ENCODE measurements around the gene TRPV3.

The TRPV3 gene

GRCh38 chr17:3572231-3572630 lies 14.6 kb upstream of the TRPV3 start:
- Histone ChIP-seq H3K79me2 (ENCODE audit: insufficient read depth, low read length) (no peaks in the 10 kb centered on the region), H3K4me2 (ENCODE audit: low read length) (no peak overlapping the region), H3K9me3 (ENCODE audit: low read length) (no peaks in the 10 kb centered on the region), H3K4me3 (ENCODE audit: low read depth, low read length, poor library complexity, severe bottlenecking) (no peak overlapping the region), H3K9me2 (ENCODE audit: low read depth, low read length) (no peaks in the 10 kb centered on the region), H3K9ac (ENCODE audit: low read length) (no peak overlapping the region), H3K27me3 (ENCODE audit: insufficient read depth, low read length) (no peaks in the 10 kb centered on the region), H3K36me3 (ENCODE audit: insufficient read depth, low read length) (no peaks in the 10 kb centered on the region), H3K27ac (ENCODE audit: low read depth, low read length, poor library complexity, severe bottlenecking) (peak overlapping the region; percentile 69), H3F3A (ENCODE audit: insufficient read depth, low read length) (no peaks in the 10 kb centered on the region), H2AFZ (ENCODE audit: low read length) (no peak overlapping the region), H4K20me1 (ENCODE audit: insufficient read depth, low read length) (no peaks in the 10 kb centered on the region), H3K4me1 (ENCODE audit: insufficient read depth, low read length, severe bottlenecking) (peaks cover 34% of the 10 kb centered on the region)
- no peak for TF ChIP-seq CTCF (IDR thresholded peaks at IDR 0.05; ENCODE audit: low read length)
- no peak for TF ChIP-seq EZH2 (IDR thresholded peaks at IDR 0.05; ENCODE audit: borderline replicate concordance, low read length)

- Histone ChIP-seq H3K27me3 (ENCODE audit: insufficient read depth, low read length) (no peaks in the 10 kb centered on the region), H3K9ac (ENCODE audit: low read length) (no peak overlapping the region; the same call in 1 of the 2 replicates), H3K4me3 (ENCODE audit: low read depth, low read length, poor library complexity, severe bottlenecking) (no peak overlapping the region), H3K36me3 (ENCODE audit: insufficient read depth, low read length) (no peaks in the 10 kb centered on the region), H3K4me1 (ENCODE audit: insufficient read depth, low read length, severe bottlenecking) (peaks cover 34% of the 10 kb centered on the region), H3K4me2 (ENCODE audit: low read length) (peak overlapping the region; percentile 21; the same call in 1 of the 2 replicates), H3K79me2 (ENCODE audit: insufficient read depth, low read length) (no peaks in the 10 kb centered on the region), H3K9me3 (ENCODE audit: low read length) (no peaks in the 10 kb centered on the region), H3K9me2 (ENCODE audit: low read depth, low read length) (no peaks in the 10 kb centered on the region), H3F3A (ENCODE audit: insufficient read depth, low read length) (no peaks in the 10 kb centered on the region), H2AFZ (ENCODE audit: low read length) (no peak overlapping the region), H4K20me1 (ENCODE audit: insufficient read depth, low read length) (no peaks in the 10 kb centered on the region), H3K27ac (ENCODE audit: low read depth, low read length, poor library complexity, severe bottlenecking) (peak overlapping the region; percentile 69)
- TF ChIP-seq EZH2 (IDR thresholded peaks at IDR 0.05; ENCODE audit: borderline replicate concordance, low read length) = no peak
- TF ChIP-seq CTCF (IDR thresholded peaks at IDR 0.05; ENCODE audit: low read length) = no peak
These were observed 13.7 kb upstream of the TRPV3 start for GRCh38 chr17:3571043-3571900.

- H3K9me2 ChIP-seq (ENCODE audit: low read depth, low read length) = no peaks in the 10 kb centered on the region
- peaks cover 34% of the 10 kb centered on the region for H3K4me1 ChIP-seq (ENCODE audit: insufficient read depth, low read length, severe bottlenecking)
- H3K4me3 ChIP-seq (ENCODE audit: low read depth, low read length, poor library complexity, severe bottlenecking) = no peak overlapping the region
- no peaks in the 10 kb centered on the region for H3K27me3 ChIP-seq (ENCODE audit: insufficient read depth, low read length)
- no peaks in the 10 kb centered on the region for H3F3A ChIP-seq (ENCODE audit: insufficient read depth, low read length)
- no peak overlapping the region for H2AFZ ChIP-seq (ENCODE audit: low read length)
- H3K36me3 ChIP-seq (ENCODE audit: insufficient read depth, low read length) = no peaks in the 10 kb centered on the region
- TF ChIP-seq EZH2 (IDR thresholded peaks at IDR 0.05; ENCODE audit: borderline replicate concordance, low read length) = no peak
- TF ChIP-seq CTCF (IDR thresholded peaks at IDR 0.05; ENCODE audit: low read length) = no peak
- H3K9ac ChIP-seq (ENCODE audit: low read length) = no peak overlapping the region
- H3K79me2 ChIP-seq (ENCODE audit: insufficient read depth, low read length) = no peaks in the 10 kb centered on the region
- no peak overlapping the region for H3K4me2 ChIP-seq (ENCODE audit: low read length)
- no peaks in the 10 kb centered on the region for H3K9me3 ChIP-seq (ENCODE audit: low read length)
- H4K20me1 ChIP-seq (ENCODE audit: insufficient read depth, low read length) = no peaks in the 10 kb centered on the region
- no peak overlapping the region for H3K27ac ChIP-seq (ENCODE audit: low read depth, low read length, poor library complexity, severe bottlenecking)
These were observed 12.0 kb upstream of the TRPV3 start for GRCh38 chr17:3569534-3570137.
